Testis (tissue), 3 donors: ENCODE data around the gene MIEN1. TPM values are rescaled to one million over a fixed set of nuclear protein-coding genes. Genes with fewer than 3 reads are reported as not detected.

ENCODE experiments used
- DNase-seq: peaks from one replicate; pipeline ENCODE4 v3.0.0-alpha.2; 2019
- H3K27ac ChIP-seq, 2 donors: fragments of 200-600 bp; sonication (generic); one replicate each; pipeline ENCODE4 v1.5.1; 2019
- H3K27me3 ChIP-seq: fragments of 200-600 bp; sonication (generic); one replicate; pipeline ENCODE4 v1.5.1; 2019
- H3K36me3 ChIP-seq: fragments of 200-600 bp; sonication (generic); one replicate; pipeline ENCODE4 v1.5.1; 2017; ENCODE audit warnings: low read depth; ENCODE audit errors: missing control alignments
- H3K4me1 ChIP-seq: fragments of 200-600 bp; sonication (generic); one replicate; pipeline ENCODE4 v1.5.1; 2019
- H3K4me3 ChIP-seq, 2 donors: fragments of 200-600 bp; sonication (generic); one replicate each; pipeline ENCODE4 v1.5.1; 2017 to 2019
- H3K9me3 ChIP-seq: fragments of 200-600 bp; sonication (generic); one replicate; pipeline ENCODE4 v1.5.1; 2017
- CTCF ChIP-seq, 3 experiments: fragments of 450-650 bp in 2 of 3; fragments of 200-600 bp in 1 of 3; sonication (generic) in 1 of 3; IDR thresholded peaks; one replicate each; pipeline ENCODE4 v1.5.1; 2016 to 2019; ENCODE audit warnings: antibody characterized with exemption in 3 of 3, mild to moderate bottlenecking in 2 of 3, moderate library complexity in 1 of 3
- POLR2A ChIP-seq: fragments of 450-650 bp; IDR thresholded peaks from one replicate; pipeline ENCODE4 v1.6.1; 2017; ENCODE audit warnings: antibody characterized with exemption, mild to moderate bottlenecking, moderate library complexity
- WGBS, 2 donors: methylation state at CpG; one replicate each; pipeline ENCODE4 v1.1.5; 2018; 5-methylcytosine and 5-hydroxymethylcytosine counted together
- intact Hi-C: fragments of 100-400 bp; cut with DNase I; formaldehyde crosslinking; loops from one replicate; pipeline ENCODE4 v1.15.1; 2023; ENCODE audit warnings: low total_unique reads
- polyA plus RNA-seq: library from polyadenylated mRNA; stranded (reverse); fragments of 350-450 nt; fragmentation: Illumina TruSeq; extraction: RNeasy Lipid Tissue Mini Kit (QIAGEN cat#74804); gene quantifications from one replicate; pipeline ENCODE4 v1.2.3, GENCODE V29; 2014; ENCODE audit warnings: low read depth, low replicate concordance; ENCODE audit not compliant: insufficient read depth
- total RNA-seq, 2 donors: library from RNA; depleted of rRNA; stranded (reverse); fragments of >200 nt; gene quantifications; one replicate each; pipeline ENCODE4 v1.2.3, GENCODE V29; 2016

MIEN1 gene
- total and polyA plus RNA-seq, 3 donors from 2014 or later: 47.9 to 89.1 (median 53.1) TPM

GRCh38 chr17:39755554-39756379, 25.4 kb upstream of the MIEN1 start:
- Histone ChIP-seq H3K36me3 (no peaks in the 10 kb centered on the region), H3K9me3 (no peaks in the 10 kb centered on the region), H3K4me1 (peaks cover 27% of the 10 kb centered on the region), H3K4me3 (no peak overlapping the region), H3K27me3 (no peaks in the 10 kb centered on the region), H3K27ac (peak overlapping the region in 1 of 2 donors; percentile 90)
- intact Hi-C loops: no loop called here
- TF ChIP-seq CTCF (IDR thresholded peaks at IDR 0.05) (no peak), POLR2A (no peak)
- WGBS, 2 donors: 64 to 69% methylated on average over 13 to 18 of the region's 18 CpGs
- DNase-seq: no peak

GRCh38 chr17:39754958-39755553, 24.7 kb upstream of the MIEN1 start:
- DNase-seq: peak; percentile 42
- Histone ChIP-seq H3K27ac (peak overlapping the region; percentile 34 to 90), H3K36me3 (no peaks in the 10 kb centered on the region), H3K9me3 (no peaks in the 10 kb centered on the region), H3K4me1 (peaks cover 31% of the 10 kb centered on the region), H3K4me3 (peak overlapping the region; percentile 65 to 74), H3K27me3 (no peaks in the 10 kb centered on the region)
- intact Hi-C loops: no loop called here
- WGBS, 2 donors: 25 to 26% methylated on average over 11 to 21 of the region's 21 CpGs
- TF ChIP-seq POLR2A (no peak), CTCF (IDR thresholded peaks at IDR 0.05) (no peak)

- no peaks in the 10 kb centered on the region for H3K36me3 ChIP-seq
- H3K4me1 ChIP-seq: peaks cover 31% of the 10 kb centered on the region
- DNase-seq: peak; percentile 90
- intact Hi-C loops: no loop called here
- H3K4me3 ChIP-seq: peak overlapping the region; percentile 65 to 74
- TF ChIP-seq POLR2A (no peak), CTCF (IDR thresholded peaks at IDR 0.05) (peak; percentile 97 to 99 (median 98))
- H3K27ac ChIP-seq: peak overlapping the region; percentile 34 to 90
- no peaks in the 10 kb centered on the region for H3K27me3 ChIP-seq
- no peaks in the 10 kb centered on the region for H3K9me3 ChIP-seq
- 1% methylated on average over 87 of the region's 91 CpGs; no CpG with 5 or more reads in 1 of the 2 donors for WGBS, 2 donors
Measured at GRCh38 chr17:39754161-39754957, 24.0 kb upstream of the MIEN1 start.

- H3K36me3 ChIP-seq: no peaks in the 10 kb centered on the region
- H3K27me3 ChIP-seq: no peaks in the 10 kb centered on the region
- H3K4me1 ChIP-seq: peaks cover 31% of the 10 kb centered on the region
- 8 to 48% methylated on average over 6 to 55 of the region's 55 CpGs for WGBS, 2 donors
- H3K9me3 ChIP-seq: no peaks in the 10 kb centered on the region
- H3K27ac ChIP-seq: peak overlapping the region; percentile 34 to 90
- DNase-seq: peak; percentile 53
- TF ChIP-seq CTCF (IDR thresholded peaks at IDR 0.05): no peak
- no peak for TF ChIP-seq POLR2A
- intact Hi-C loops: no loop called here
- H3K4me3 ChIP-seq: peak overlapping the region; percentile 65 to 74
Measured at GRCh38 chr17:39753514-39754160, 23.3 kb upstream of the MIEN1 start.
